Stimulated activated CD4-positive, alpha-beta T cell treated with anti-CD3 and anti-CD28 coated beads, Interleukin-2, amount 100 ng/mL, for 48 hours (primary cell): Measurements from ENCODE around the gene NOTCH1.

ENCODE experiments used
- DNase-seq, 2 donors: peaks; one replicate each; pipeline ENCODE4 v3.0.0-alpha.2; 2020

NOTCH1 gene

DNA sequence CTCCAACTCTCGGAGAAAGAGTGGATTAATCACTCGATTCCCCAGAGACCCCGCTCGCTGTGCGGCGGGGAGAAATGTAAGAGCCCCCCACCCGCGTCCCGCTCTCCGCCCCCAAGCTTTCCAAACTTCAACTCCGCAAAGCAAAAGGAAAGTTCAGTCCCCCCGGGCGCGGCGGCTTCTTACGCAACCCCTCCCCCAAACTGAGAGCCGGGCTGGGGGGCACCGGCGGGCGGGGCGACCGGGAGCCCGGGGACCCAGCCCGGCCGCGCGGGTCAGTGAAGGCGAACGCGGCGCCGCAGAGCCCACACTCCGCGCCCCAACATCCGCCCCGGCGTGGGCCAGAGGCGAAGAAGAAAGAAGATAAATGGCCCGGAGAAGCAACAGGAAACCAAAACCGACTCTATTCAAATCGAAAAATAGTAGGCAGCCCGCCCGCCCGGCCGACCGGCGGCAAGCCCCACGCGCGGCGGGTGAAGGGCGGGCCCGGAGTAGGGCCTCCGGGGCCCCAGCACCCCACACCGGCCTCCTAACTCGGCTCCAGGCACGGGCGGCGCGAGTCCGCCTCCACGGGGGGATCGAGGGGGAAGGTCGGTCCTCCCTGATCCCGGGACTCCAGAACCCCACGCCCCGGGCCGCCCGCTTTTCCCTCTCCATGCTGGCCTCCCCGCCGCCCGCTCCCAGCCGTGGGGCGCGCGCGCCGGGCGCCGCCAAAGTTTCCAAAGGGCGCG lies 720 bp downstream of the NOTCH1 start:
- peak; percentile 57 to 58 for DNase-seq

DNA sequence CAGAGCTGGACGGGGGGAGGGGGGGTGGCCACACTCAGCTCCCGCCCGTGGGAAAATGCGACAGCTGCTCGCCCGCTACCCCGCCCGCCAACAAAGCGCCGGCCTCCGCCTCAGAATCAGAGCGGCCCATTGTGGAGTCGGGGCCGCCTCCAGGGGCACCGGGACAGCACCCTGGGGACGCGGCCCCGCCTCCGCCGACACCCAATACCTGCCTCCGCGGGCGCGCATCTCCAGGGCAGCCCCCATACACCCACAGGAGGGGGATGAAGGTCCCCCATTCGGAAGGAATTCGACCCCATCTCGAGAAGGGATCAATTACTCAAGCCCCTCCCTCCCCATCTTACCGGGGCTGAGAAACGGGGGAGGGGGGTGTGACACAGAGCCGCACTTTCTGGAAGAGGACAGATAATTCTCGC lies 1.3 kb downstream of the NOTCH1 start:
- peak in 1 of 2 donors; percentile 51 for DNase-seq

DNA sequence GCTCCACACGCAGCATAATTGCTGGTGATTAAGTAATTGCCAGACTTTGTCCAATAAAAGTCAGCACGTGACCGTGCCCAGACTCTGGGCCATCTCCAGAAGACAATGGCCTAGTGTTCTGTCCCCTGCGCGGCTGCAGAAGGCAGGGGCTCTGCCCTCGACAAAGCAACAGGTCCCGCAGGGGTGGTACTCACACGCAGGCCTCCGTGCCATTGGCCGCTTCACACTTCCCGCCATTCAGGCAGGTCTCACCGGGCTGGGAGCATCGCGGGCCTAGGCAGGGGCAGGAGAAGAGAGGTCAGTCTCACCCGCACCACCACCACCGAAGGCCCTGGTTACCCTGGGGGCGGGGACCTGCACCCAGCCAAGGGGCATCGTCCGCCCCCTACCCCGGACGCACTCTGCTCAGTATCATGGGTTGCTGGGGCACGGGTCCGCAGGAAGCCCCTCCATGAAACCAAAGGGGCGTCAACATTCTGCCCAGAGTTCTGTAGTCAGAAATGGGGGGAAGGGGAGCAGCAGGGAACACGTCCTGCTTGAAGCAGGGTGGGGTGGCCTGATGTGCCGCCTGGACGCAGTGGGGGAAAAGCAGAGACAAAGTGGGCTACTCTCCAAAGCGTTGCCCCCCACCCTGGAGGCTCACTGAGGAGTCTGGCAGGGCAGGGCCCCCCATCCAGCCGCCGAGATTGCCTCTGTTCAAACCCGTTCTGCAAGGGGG lies 1.9 kb downstream of the NOTCH1 start:
- DNase-seq = no peak

DNA sequence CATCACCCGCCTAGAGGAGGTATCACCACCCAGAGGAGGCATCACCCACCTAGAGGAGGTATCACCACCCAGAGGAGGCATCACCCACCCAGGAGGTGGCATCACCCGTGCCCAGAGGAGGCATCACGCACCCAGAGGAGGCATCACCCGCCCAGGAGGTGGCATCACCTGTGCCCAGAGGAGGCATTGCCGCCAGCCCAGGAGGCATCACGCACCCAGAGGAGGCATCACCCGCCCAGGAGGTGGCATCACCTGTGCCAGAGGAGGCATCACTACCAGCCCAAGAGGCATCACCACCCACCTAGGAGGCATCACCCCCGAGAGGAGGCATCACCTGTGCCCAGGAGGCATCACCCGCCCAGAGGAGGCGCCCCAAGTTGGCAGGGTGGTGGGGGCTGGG lies 2.6 kb downstream of the NOTCH1 start:
- no peak for DNase-seq

DNA sequence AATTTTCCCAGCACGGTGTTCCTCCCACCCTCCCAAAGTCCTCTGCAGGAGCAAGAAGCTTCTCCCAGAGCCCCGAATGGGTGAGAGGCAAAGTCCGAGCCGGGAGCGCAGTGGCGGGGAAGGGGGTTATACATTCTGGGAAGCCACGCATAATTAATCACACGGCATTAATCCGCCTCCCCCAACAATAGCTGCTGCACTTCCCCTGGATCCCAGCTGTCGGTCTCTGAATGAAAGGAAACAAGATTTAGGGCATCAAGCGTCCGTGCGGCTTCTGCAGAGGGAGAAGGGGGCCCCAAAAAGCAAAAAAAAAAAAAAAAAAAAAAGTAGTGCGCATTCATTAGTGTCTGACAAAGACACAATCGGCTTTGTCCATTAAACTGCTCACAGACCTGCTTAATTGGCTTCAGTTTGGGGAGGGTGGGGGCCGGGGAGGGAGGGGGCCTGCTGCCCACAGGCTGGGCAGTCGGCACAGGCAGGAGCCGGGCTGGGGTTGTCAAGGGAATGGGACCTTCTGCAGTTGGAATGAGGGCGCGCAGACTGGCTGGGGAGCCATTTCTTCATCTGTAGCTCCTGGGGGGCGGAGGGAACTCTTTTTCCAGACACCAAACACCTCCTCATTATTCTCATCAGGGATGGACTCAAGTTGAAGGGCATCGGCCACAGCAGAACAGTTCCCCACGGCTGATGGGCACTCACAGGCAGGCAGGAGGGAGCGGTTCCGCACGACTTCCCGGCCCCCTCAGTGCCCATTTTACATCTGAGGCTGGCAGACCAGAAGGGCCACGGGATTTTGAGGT lies 3.4 kb downstream of the NOTCH1 start:
- no peak for DNase-seq

DNA sequence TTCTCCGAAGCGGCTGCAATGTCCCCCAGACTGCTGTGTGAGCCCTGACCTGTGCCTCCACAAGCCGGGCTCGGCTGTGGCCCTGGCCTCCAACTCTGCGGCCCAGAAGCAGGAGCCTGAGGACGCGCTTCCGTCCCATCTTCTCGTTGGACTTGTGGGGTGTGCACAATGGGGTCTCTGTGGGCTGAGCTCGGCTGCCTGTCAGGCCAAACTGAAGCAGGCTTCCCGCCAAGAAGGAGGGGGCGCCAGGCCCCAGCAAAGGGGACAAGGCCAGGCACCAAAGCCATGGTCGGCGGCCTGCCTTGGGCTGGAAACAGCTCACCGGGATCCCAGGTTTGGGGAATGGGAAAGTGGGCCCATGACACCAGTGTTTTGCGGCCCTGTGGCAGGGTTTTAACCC lies 4.1 kb downstream of the NOTCH1 start:
- DNase-seq = no peak

DNA sequence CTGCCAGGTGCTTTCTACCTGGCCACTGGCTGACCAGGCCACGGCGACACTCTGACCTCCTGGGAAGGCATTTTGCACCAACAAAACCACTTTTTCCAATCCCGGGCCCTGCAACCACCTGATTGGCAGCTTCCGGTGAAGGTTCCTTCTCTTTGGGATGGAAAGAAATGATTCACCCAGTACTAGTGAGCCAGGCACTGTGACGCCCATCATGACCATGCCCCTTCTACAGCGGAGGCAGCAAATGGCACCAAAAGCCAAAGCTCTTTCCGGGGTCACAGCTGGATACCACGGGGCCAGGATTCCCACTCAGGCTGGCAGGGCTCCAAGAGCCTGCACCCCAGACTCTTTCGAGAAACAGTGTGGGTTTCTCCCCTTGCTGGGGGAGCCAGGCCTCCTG lies 4.7 kb downstream of the NOTCH1 start:
- no peak for DNase-seq

DNA sequence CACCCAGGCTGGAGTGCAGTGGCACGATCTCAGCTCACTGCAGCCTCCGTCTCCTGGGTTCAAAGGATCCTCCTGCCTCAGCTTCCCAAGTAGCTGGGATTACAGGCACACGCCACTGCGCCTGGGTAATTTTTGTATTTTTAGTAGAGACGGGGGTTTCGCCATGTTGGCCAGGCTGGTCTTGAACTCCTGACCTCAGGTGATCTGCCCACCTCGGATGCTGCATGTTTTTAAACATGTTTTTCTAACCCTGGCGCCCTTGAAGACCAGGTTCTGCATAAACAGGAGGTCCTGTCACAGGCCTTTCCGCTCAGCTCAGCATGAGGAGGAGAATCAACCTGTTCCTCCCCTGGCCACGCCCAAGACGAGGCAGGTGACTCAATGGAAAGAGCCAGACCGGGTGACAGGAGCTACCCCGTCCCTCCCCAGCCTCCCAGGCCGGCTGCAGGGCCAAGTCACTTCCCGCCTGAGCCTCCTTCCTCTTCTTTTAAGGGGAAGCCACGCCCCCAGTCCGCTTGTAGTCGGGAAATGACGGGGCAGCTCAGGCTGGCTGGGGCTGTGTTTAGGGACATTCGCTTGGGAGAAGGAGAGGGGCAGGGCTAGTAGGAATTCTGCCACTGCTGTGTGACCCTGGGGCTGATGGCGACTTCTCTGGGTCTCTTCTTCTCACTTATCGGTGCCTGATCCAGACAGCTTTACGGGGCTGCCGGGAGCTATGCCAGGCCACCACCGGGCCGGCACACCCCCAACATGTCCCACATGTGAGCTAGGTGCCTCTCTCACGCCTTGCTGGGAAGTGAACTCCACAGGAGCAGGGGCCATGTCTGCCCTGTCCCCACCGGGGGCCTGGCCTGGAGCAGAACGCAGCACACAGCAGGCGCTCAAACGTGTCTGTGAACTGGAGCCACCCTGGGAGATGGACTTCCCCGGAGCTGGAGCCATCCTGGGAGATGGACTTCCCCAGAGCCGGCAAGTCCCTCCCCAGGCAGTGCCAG lies 6.1 kb downstream of the NOTCH1 start:
- DNase-seq = peak; percentile 93 to 94

DNA sequence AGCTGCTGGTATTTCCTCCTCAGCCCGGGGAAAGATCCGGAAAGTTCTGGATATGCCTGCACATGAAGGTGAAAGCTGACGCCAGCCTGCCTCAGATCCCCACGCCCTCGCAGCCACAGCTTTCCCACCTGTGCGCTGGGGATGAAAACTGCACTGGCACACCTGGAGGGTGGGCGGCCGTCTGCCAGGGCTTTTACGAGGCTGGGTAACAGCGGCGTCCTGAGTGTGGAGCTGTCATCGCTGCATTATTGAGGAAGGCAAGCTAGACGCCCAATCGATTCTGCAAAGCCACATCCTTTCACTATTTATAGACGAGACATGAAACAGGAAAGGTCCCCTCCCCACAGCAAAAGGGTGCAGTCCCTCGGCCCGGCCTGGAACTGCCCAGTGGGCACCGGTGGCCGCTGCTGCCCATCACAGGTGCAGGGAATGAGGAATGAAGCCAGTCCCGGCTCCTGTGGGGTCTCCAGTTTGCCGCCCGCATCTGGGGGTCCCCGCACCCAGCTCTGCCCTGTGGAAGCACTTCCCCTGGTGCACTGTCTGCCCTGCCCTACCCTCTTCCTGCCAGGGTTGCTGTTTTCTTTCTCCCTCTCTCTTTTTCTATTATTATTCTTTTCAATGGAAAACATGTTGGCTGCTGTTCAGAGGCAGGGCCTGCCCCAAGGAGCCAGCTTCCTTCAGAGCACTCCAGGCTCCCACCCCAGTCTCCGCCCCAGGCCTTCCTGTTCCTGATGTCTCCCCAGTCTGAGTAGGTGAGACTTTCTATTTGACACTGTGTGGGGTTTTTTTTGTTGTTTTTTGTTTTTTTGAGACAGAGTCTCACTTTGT lies 7.0 kb downstream of the NOTCH1 start:
- DNase-seq = peak; percentile 56 to 58

DNA sequence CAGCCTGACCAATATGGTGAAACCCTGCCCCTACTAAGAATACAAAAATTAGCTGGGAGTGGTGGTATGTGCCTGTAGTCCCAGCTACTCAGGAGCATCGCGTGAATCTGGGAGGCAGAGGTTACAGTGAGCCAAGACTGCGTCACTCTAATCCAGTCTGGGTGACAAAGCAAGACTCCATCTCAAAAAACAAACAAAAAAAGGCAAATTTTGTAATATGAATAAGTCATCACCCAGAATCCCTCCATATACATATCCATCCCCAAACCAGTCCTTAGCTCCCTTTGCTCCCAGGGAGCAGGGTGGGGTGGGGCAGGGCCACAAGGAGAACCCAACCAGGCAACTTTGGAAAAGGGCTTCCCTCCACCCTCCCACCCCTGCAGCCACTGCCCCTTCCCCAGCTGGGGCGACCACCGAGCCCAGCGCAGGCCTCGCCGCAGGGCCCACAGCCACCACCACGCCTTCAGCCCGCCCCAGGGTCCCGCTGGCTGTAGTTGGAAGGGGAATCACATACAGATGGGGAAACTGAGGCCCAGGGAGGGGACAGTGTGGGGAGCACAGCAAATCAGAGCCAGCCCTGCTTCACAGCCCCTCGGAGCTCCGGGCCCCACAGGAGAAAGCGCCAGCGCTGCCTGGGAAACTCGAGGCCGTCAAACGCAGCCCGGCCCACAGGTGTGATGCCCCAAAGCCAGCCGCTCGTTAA lies 7.8 kb downstream of the NOTCH1 start:
- no peak for DNase-seq

DNA sequence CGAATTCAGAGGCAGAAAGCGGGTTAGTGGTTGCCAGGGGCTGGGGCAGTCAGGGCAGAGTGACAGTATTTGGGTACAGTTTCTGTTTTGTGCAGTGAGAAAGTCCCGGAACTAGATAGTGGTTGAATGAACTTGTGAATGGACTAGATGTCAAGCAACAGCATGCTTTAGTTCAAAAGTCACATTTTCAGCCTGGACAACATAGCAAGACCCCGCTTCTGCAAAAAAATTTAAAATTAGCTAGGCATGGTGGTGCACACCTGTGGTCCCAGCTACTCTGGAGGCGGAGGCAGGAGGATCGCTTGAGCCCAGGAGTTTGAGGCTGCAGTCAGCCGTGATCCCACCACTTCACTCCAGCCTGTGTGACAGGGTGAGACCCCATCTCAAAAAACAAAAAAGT lies 8.4 kb downstream of the NOTCH1 start:
- no peak for DNase-seq

DNA sequence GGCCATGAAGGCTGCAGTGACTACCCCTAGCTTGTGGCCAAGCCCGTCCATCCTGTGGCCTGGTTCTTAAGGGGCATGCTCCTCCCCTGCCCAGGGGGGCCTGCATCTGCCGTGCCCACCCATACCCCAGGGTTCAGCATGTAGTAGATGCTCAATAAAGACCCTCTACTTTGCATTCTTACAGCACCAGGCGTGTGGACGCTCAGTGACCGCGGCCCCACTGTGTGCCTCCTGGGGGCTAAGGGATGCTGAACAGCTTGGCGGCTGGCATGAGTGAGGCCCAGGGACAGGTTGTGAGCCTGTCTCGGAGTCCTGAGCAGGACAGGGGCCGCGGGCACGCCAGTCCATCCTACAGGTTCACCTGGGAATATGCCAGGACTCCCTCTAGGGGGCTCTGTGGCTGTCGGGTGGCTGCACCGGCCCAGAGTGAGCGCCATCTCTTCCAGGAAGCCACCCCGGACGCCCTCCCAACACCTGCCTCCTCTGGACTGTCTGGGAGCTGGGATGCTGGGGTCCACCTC lies 9.1 kb downstream of the NOTCH1 start:
- DNase-seq = no peak

DNA sequence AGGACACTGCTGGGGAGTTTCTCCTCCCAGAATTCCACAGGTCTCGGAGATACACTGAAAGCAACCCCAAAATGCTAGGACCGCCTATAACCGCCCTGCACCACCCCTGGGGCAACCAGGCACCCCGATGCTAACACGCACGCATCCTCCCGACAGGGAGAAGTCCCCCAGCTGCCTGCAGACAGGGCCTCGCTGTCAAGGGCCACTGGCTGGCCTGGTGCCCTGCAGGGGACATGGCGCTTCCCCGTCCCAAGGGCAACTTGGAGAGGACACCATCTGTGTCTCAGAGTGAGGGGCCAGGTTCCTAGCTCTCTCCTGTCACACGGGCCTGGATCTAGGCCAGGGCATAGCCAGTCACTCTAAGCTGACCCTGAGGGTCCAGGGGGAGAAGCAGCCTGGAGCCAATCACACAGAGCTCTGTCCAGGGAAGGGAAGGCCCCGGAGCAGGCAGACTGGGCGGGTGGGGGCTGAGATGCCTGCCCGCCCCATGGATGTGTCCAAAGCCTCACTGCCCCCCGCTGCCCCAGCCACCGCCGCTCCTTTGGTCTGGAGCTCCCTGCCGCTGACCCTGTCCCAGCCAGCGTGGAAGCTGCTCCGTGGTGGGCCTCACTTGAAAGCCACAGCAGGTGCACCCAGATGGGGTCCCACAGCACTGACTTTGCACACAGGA lies 9.7 kb downstream of the NOTCH1 start:
- DNase-seq = no peak

DNA sequence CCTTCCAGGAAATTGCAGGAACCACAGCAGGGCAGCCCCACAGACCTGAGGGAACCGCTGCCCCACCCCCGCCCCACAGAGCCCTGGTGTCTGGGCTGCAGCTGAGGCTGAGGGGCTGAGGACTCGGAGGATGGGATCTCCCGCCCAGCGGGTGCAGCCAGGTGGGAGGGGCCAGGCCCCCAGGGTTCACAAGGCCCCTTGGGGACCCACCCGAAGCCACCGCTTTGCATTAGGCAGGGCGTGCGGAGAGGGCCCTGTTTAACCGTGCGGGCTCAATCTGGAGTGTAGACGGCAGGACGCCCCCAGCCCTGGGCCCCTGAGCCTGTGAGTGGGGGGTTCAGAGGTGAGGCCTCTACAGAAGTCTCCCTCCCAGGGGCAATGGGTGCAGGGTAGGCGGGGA lies 10.8 kb downstream of the NOTCH1 start:
- DNase-seq = no peak

DNA sequence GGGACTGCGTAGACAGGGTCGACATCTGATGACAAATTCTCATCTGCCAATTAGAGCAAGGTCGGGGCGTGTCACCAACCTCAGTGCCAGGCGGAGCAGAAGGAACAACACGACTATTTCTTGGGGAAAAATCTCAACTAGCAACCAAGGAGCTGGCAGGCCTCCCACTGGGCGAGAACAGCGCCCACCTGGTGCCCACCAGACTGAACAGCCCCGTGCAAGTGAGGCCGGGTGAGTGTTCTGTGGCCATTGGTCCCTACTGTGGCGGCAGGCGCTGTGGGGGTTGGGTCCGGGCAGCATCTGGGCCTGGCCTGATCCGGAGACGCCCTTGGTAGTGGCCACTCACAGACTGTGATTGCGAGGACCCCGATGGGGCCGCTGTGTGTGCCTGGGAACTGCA lies 11.5 kb downstream of the NOTCH1 start:
- DNase-seq = no peak

DNA sequence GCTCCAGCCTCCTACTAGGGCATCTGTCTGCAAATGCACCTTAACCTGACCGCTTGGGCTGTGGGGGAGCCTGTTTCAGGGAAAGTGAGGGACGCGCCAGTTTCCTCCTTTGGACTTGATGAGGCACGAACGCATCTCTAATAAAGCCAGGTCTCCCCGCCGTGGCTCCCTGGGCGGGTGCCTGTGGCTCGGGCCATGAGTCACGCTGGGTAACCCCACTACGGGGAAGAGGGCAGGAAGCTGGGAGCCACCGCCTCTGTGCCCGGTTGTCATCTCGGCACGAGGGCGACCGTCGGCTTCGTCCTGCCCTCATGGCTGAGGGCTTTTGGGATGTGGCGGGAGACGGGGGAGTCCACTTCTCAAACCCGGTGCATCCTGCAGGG lies 12.1 kb downstream of the NOTCH1 start:
- DNase-seq = peak; percentile 68 to 70

DNA sequence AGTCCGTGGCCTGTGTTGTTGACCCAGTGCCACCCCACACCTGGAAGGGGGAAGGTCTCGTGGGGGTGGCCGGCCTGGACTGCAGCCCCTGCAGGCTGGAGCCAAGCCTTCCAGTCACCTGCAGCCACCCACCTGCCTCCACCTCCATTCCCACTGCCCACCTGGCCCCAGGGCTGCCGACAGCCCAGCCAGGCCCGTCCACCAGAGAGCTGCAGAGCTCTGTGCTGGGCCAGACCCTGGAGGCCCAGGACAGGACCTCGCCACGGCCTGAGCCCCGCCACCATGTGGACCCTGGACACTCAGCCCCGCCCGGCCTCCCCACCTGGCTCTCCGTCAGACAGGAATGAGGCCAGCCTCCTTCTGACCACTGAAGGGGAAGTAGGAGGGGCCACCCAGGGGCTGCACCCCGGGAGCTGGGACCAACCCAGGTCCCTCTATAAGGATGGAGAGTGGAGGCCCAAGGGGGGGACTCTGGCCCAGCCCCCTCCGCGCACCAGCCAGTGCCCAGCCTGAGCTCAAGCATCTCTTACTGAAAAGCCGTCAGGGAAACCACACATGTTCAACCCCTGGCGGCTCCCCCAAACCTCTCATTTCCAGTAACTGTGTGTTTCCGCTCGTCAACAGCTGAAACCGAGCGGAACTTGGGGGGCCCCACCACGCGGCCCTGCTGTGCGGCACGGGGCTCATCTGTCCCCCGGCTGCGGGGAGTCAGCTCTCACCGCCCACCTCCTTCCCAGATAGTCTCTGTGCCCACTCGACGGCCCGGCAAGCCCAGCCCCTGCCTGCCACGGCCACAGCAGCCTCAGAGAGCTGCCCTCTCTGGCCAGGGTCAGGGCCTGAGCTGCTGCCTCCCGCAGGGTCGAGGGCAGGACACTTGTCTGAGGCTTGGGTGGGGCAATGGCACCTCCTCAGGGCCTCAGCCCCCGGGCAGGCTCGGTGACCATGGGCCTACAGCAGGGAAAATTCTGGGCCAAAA lies 12.8 kb downstream of the NOTCH1 start:
- peak; percentile 41 to 54 for DNase-seq

DNA sequence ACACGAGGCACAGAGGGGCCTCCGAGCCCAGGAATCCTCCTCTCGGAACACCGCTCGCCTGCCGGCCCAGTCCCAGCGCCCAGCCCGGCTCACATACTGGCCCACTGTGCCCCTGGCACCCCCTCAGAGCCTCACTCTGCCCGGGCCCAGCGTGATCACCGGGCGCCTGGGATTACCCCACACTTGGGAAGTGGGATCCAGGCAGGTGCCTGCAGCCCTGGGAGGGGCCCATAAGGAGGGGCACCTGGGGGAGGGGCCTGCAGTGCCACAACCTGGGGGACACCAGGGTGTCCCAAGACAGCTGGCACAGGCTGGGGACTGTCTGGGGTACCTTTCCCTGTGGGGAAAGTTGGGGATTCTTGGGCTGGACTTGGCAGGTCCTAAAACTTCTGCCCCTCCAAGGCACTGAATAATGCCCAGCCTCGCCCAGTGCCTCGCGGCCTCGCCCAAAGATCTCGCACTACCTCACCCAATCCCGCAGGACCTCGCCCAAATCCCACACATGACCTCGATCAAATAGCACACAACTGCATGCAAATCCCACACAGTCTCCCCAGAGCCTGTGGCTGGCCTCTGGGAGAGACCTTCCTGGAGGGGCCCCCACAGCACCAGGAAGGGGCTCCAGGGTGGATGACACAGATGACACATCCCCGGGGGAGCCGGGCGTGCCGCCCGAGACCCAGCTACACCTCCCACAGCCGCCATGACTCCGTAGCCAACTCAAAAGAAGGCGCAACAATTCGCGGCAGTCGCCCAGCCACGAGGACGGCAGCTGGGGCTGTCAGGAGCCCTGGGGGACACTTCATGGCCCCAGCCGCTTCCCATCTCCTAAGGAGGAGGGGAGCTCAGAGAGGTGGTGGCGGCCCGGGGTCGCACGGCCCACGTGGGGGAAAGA lies 13.7 kb downstream of the NOTCH1 start:
- no peak for DNase-seq
